ENCODE measurements around the gene GRM1. TPM values are rescaled to one million over a fixed set of nuclear protein-coding genes. Genes with fewer than 3 reads are reported as not detected.

The GRM1 gene
- total and polyA plus RNA-seq, 2 of the 4 experiments (the other 2 are of a cell fraction): not detected

GRCh38 chr6:146111881-146112450 lies 83.1 kb downstream of the GRM1 start:
- Histone ChIP-seq H2BK20ac (ENCODE audit: low read depth, low read length) (no peak overlapping the region), H3K4ac (ENCODE audit: low read depth, low read length) (no peak overlapping the region), H3K36me3 (ENCODE audit: control insufficient read depth, insufficient read depth, low read length) (no peaks in the 10 kb centered on the region), H3K56ac (ENCODE audit: extremely low read depth, insufficient read depth, low read length) (no peak overlapping the region), H3K23ac (ENCODE audit: low read depth, low read length) (no peak overlapping the region), H3K4me1 (ENCODE audit: control insufficient read depth, insufficient read depth, low read length) (no peaks in the 10 kb centered on the region), H3K9ac (ENCODE audit: low read depth, low read length) (no peak overlapping the region), H3K9me1 (ENCODE audit: insufficient read depth, low read length) (no peaks in the 10 kb centered on the region), H2BK120ac (ENCODE audit: low read depth, low read length) (no peak overlapping the region), H3K14ac (replicated peaks; ENCODE audit: low read depth, low read length) (no peak overlapping the region), H2AK9ac (replicated peaks; ENCODE audit: low read depth, low read length, poor library complexity) (no peak overlapping the region), H3K4me2 (ENCODE audit: low read depth, low read length) (no peak overlapping the region), H4K20me1 (ENCODE audit: insufficient read depth, low read length) (no peaks in the 10 kb centered on the region), H4K5ac (ENCODE audit: low read depth, low read length) (no peak overlapping the region), H3K27me3 (ENCODE audit: control insufficient read depth, insufficient read depth, low read length) (no peaks in the 10 kb centered on the region), H3K27ac (ENCODE audit: insufficient read depth, low read length) (no peak overlapping the region), H2AK5ac (ENCODE audit: low read depth, low read length) (no peak overlapping the region), H3K18ac (ENCODE audit: low read depth, low read length) (no peak overlapping the region), H3K9me3 (ENCODE audit: control insufficient read depth, insufficient read depth, low read length) (no peaks in the 10 kb centered on the region), H2BK5ac (ENCODE audit: low read depth, low read length, poor library complexity, severe bottlenecking) (no peak overlapping the region), H4K91ac (ENCODE audit: insufficient read depth, low read depth, low read length) (no peak overlapping the region), H3K79me1 (ENCODE audit: low read depth in 1 of 2, low read length in 2 of 2) (no peaks in the 10 kb centered on the region), H2AFZ (replicated peaks; ENCODE audit: low read length, poor library complexity) (no peak overlapping the region), H4K8ac (ENCODE audit: low read depth in 2 of 2, low read length in 2 of 2) (no peak overlapping the region), H3K4me3 (ENCODE audit: insufficient read depth, low read depth, low read length) (no peak overlapping the region), H2BK15ac (ENCODE audit: low read depth, low read length) (no peak overlapping the region)
- TF ChIP-seq CTCF (conservative IDR thresholded peaks at IDR 0.05; ENCODE audit: low read depth, low read length): no peak
- no peak for TF ChIP-seq USF2 (IDR thresholded peaks at IDR 0.05; ENCODE audit: low read depth, low read length)
- no peak for TF ChIP-seq ELK1 (IDR thresholded peaks at IDR 0.05; ENCODE audit: borderline replicate concordance, low read depth, low read length)
- no peak for TF ChIP-seq MAFK (IDR thresholded peaks at IDR 0.05; ENCODE audit: low read depth, low read length)
- TF ChIP-seq MXI1 (IDR thresholded peaks at IDR 0.05; ENCODE audit: borderline replicate concordance, low read depth, low read length): no peak
- no peak for TF ChIP-seq RAD21 (IDR thresholded peaks at IDR 0.05; ENCODE audit: low read length)
- no peak for TF ChIP-seq MAZ (IDR thresholded peaks at IDR 0.05; ENCODE audit: borderline replicate concordance, low read depth, low read length)
- no peak for TF ChIP-seq CEBPB (IDR thresholded peaks at IDR 0.05; ENCODE audit: low read depth, low read length)
- DNase-seq: no peak
- in situ Hi-C loops (cut with MboI; ENCODE audit: low sequenced_read_pairs): no loop called here
- dilution Hi-C loops (cut with HindIII; ENCODE audit: low sequenced_read_pairs, unreplicated experiment): no loop called here
- POLR2A ChIA-PET (ENCODE audit: unreplicated experiment): no interaction called here
- ATAC-seq (ENCODE audit: low read depth): no peak
- intact Hi-C loops (cut with micrococcal nuclease): no loop called here
- no TSS peak for BruUV-seq (replicated peaks)
- CTCF ChIA-PET: no interaction called here

All from IMR-90 (cell line).